CD4-positive, alpha-beta T cell treated with Interleukin-2 at 100 ng/mL for 4 hours (primary cell): Measurements from ENCODE around the gene CSRP2.

Experiments used
- DNase-seq: peaks from one replicate; pipeline ENCODE4 v3.0.0-alpha.2; 2020; ENCODE audit warnings: low spot score

Gene CSRP2

GRCh38 chr12:76891609-76892008, 12.8 kb upstream of the CSRP2 start:
- no peak for DNase-seq

GRCh38 chr12:76890151-76891143, 11.6 kb upstream of the CSRP2 start:
- DNase-seq, result no peak

GRCh38 chr12:76888775-76889174, 10.0 kb upstream of the CSRP2 start:
- no peak for DNase-seq

GRCh38 chr12:76883811-76884210, 5.0 kb upstream of the CSRP2 start:
- DNase-seq, result no peak

- no peak for DNase-seq
Observed at GRCh38 chr12:76883151-76883550, 4.3 kb upstream of the CSRP2 start.

GRCh38 chr12:76882367-76882766, 3.5 kb upstream of the CSRP2 start:
- DNase-seq, result no peak

- DNase-seq, result no peak
Observed at GRCh38 chr12:76881142-76881541, 2.3 kb upstream of the CSRP2 start.

GRCh38 chr12:76880519-76881023, 1.8 kb upstream of the CSRP2 start:
- DNase-seq, result no peak

- DNase-seq, result no peak
Observed at GRCh38 chr12:76879710-76880518, 1.1 kb upstream of the CSRP2 start.

- no peak for DNase-seq
Observed at GRCh38 chr12:76878099-76878898, 520 bp downstream of the CSRP2 start.

- DNase-seq, result no peak
Observed at GRCh38 chr12:76876696-76877229, 2.1 kb downstream of the CSRP2 start.

- no peak for DNase-seq
Observed at GRCh38 chr12:76874491-76875190, 4.2 kb downstream of the CSRP2 start.

- no peak for DNase-seq
Observed at GRCh38 chr12:76874027-76874426, 4.8 kb downstream of the CSRP2 start.

GRCh38 chr12:76872415-76872814, 6.4 kb downstream of the CSRP2 start:
- DNase-seq, result no peak

GRCh38 chr12:76871742-76872141, 7.1 kb downstream of the CSRP2 start:
- DNase-seq, result no peak

GRCh38 chr12:76871082-76871481, 7.7 kb downstream of the CSRP2 start:
- no peak for DNase-seq

GRCh38 chr12:76866726-76867125, 12.1 kb downstream of the CSRP2 start:
- DNase-seq, result no peak

- DNase-seq, result no peak
Observed at GRCh38 chr12:76866151-76866567, 12.7 kb downstream of the CSRP2 start.

GRCh38 chr12:76864791-76865400, 13.9 kb downstream of the CSRP2 start:
- no peak for DNase-seq

GRCh38 chr12:76863837-76864236, 15.0 kb downstream of the CSRP2 start:
- no peak for DNase-seq
